HCT116 (cell line): ENCODE data around the gene PDE4D. TPM values are rescaled to one million over a fixed set of nuclear protein-coding genes. Genes with fewer than 3 reads are reported as not detected.

Experiments used
- ATAC-seq: fragments of 200-7000 bp; cut with Tn5 transposase; 2 replicates; pipeline ENCODE4 v1.9.1; 2020; ENCODE audit warnings: mild to moderate bottlenecking, moderate library complexity
- BruUV-seq: library from RNA; stranded (reverse); fragments of 400-500 nt; replicated peaks from 2 replicates; lab custom pipeline; 2021; lab: Mats Ljungman, UMichigan
- CTCF ChIA-PET: fragments of 300-600 bp; sonication (Branson Sonifier 250); formaldehyde crosslinking; loops from one replicate; lab custom pipeline; 2021; ENCODE audit warnings: antibody characterized with exemption; lab: Charles Lee
- POLR2A ChIA-PET: fragments of 300-600, 350-600 bp; sonication (Branson Sonifier 250); formaldehyde crosslinking; loops from one replicate; lab custom pipeline; 2021; ENCODE audit warnings: antibody characterized with exemption; lab: Charles Lee
- RAD21 ChIA-PET, 2 experiments: fragments of 300-600 bp; sonication (Branson Sonifier 250); formaldehyde crosslinking; loops; one replicate each; lab custom pipeline; 2023; ENCODE audit warnings: low total read pairs in 2 of 2; ENCODE audit not compliant: uncharacterized antibody in 2 of 2, unreplicated experiment in 2 of 2, low non-redundant PET in 1 of 2; lab: Charles Lee
- DNase-seq: peaks from one replicate; pipeline ENCODE4 v3.0.0-alpha.2; 2010; ENCODE audit warnings: low read depth, low spot score
- H2AFZ ChIP-seq: fragments of 200-600 bp; shearing (Covaris generic), sonication (generic); 2 replicates; pipeline ENCODE4 v1.6.1; 2017; ENCODE audit warnings: low read depth, mixed run types, mixed read lengths, antibody characterized with exemption, low read length; ENCODE audit not compliant: poor library complexity, severe bottlenecking
- H3K27ac ChIP-seq: 2 replicates; pipeline ENCODE4 v1.5.1; 2012; ENCODE audit warnings: low read depth, low read length
- H3K27me3 ChIP-seq: fragments of 200-600 bp; sonication (generic); 2 replicates; pipeline ENCODE4 v1.6.1; 2016; ENCODE audit warnings: mixed run types, low read length, mixed read lengths; ENCODE audit not compliant: insufficient read depth
- H3K36me3 ChIP-seq, 2 experiments: fragments of 200-500 bp in 1 of 2; fragments of 200-600 bp in 1 of 2; sonication (Bioruptor generic) in 1 of 2; sonication (generic) in 1 of 2; 2 replicates each; pipeline versions ENCODE4 v1.5.1 to v1.6.1; 2014 to 2016; ENCODE audit warnings: low read length in 2 of 2, inconsistent platforms in 1 of 2, mixed read lengths in 1 of 2, mixed run types in 1 of 2; ENCODE audit not compliant: insufficient read depth in 2 of 2, control insufficient read depth in 1 of 2
- H3K4me1 ChIP-seq, 2 experiments: fragments of 200-600 bp in 1 of 2; sonication (generic) in 1 of 2; 2 replicates each; pipeline versions ENCODE4 v1.5.1 to v1.6.1; 2012 to 2017; ENCODE audit warnings: low read length in 2 of 2, inconsistent platforms in 1 of 2, mild to moderate bottlenecking in 1 of 2, mixed read lengths in 1 of 2, mixed run types in 1 of 2, moderate library complexity in 1 of 2; ENCODE audit not compliant: insufficient read depth in 2 of 2, control insufficient read depth in 1 of 2
- H3K4me2 ChIP-seq: fragments of 200-600 bp; sonication (generic); 2 replicates; pipeline ENCODE4 v1.6.1; 2017; ENCODE audit warnings: mixed run types, low read length, mixed read lengths
- H3K4me3 ChIP-seq, 2 experiments: fragments of 200-600 bp in 1 of 2; sonication (generic) in 1 of 2; replicated peaks in 1 of 2; 2 replicates each; pipeline ENCODE4 v1.5.1; 2011 to 2016; ENCODE audit warnings: low read length in 2 of 2, control low read depth in 1 of 2, low read depth in 1 of 2, mild to moderate bottlenecking in 1 of 2, mixed read lengths in 1 of 2, mixed run types in 1 of 2
- H3K79me2 ChIP-seq: fragments of 200-600 bp; sonication (generic); 2 replicates; pipeline ENCODE4 v1.6.1; 2017; ENCODE audit warnings: mild to moderate bottlenecking, mixed run types, low read length, moderate library complexity, mixed read lengths; ENCODE audit not compliant: insufficient read depth
- H3K9ac ChIP-seq: fragments of 200-600 bp; sonication (generic); 2 replicates; pipeline ENCODE4 v1.6.1; 2016; ENCODE audit warnings: low read length, mixed read lengths
- H3K9me2 ChIP-seq: fragments of 200-600 bp; sonication (generic), shearing (Covaris generic); 2 replicates; pipeline ENCODE4 v1.6.1; 2017; ENCODE audit warnings: mixed run types, mild to moderate bottlenecking, moderate library complexity; ENCODE audit not compliant: insufficient read depth
- H3K9me3 ChIP-seq, 2 experiments: fragments of 200-500 bp in 1 of 2; fragments of 200-600 bp in 1 of 2; sonication (Bioruptor generic) in 1 of 2; sonication (generic) in 1 of 2; 2 replicates each; pipeline ENCODE4 v1.6.1; 2014 to 2017; ENCODE audit warnings: low read length in 2 of 2, mixed read lengths in 2 of 2, inconsistent platforms in 1 of 2, low read depth in 1 of 2, mild to moderate bottlenecking in 1 of 2, mixed run types in 1 of 2, moderate library complexity in 1 of 2; ENCODE audit not compliant: control insufficient read depth in 1 of 2, insufficient read depth in 1 of 2
- H4K20me1 ChIP-seq: fragments of 200-600 bp; sonication (generic), shearing (Covaris generic); 2 replicates; pipeline ENCODE4 v1.6.1; 2017; ENCODE audit warnings: mixed run types, mild to moderate bottlenecking, moderate library complexity; ENCODE audit not compliant: insufficient read depth
- ATF3 ChIP-seq: IDR thresholded peaks from 2 replicates; pipeline ENCODE4 v1.6.1; 2012
- CBX3 ChIP-seq: IDR thresholded peaks from 2 replicates; pipeline ENCODE4 v1.6.1; 2012; ENCODE audit warnings: low read depth
- CEBPB ChIP-seq: IDR thresholded peaks from 2 replicates; pipeline ENCODE4 v1.6.1; 2012; ENCODE audit warnings: low read depth
- EGR1 ChIP-seq: IDR thresholded peaks from 2 replicates; pipeline ENCODE4 v1.6.1; 2012; ENCODE audit warnings: low read depth
- EZH2phosphoT487 ChIP-seq: fragments of 200-600 bp; IDR thresholded peaks from 2 replicates; pipeline ENCODE4 v1.6.1; 2018; ENCODE audit warnings: antibody characterized with exemption, borderline replicate concordance
- FOSL1 ChIP-seq: IDR thresholded peaks from 2 replicates; pipeline ENCODE4 v1.6.1; 2012; ENCODE audit warnings: low read depth
- JUND ChIP-seq: IDR thresholded peaks from 2 replicates; pipeline ENCODE4 v1.6.1; 2012
- MAX ChIP-seq: IDR thresholded peaks from 2 replicates; pipeline ENCODE4 v1.6.1; 2012
- POLR2AphosphoS5 ChIP-seq: IDR thresholded peaks from 2 replicates; pipeline ENCODE4 v1.6.1; 2011; ENCODE audit warnings: mild to moderate bottlenecking, low read depth, low read length, moderate library complexity
- RAD21 ChIP-seq: IDR thresholded peaks from 2 replicates; pipeline ENCODE4 v1.6.1; 2012; ENCODE audit warnings: low read depth, mild to moderate bottlenecking
- REST ChIP-seq: IDR thresholded peaks from 2 replicates; pipeline ENCODE4 v1.6.1; 2012; ENCODE audit warnings: low read depth
- YY1 ChIP-seq: IDR thresholded peaks from 2 replicates; pipeline ENCODE4 v1.6.1; 2011; ENCODE audit warnings: low read length, low read depth, moderate library complexity, mild to moderate bottlenecking; ENCODE audit not compliant: insufficient replicate concordance; ENCODE audit errors: extremely low read depth
- ZBTB33 ChIP-seq: IDR thresholded peaks from 2 replicates; pipeline ENCODE4 v1.6.1; 2011; ENCODE audit warnings: mild to moderate bottlenecking, low read length, moderate library complexity; ENCODE audit not compliant: insufficient replicate concordance; ENCODE audit errors: extremely low read depth
- ZFX ChIP-seq: fragments of 450-650 bp; IDR thresholded peaks from 2 replicates; pipeline ENCODE4 v1.6.1; 2017
- intact Hi-C: fragments of 100-400 bp; cut with micrococcal nuclease; formaldehyde crosslinking; loops from 2 replicates; pipeline ENCODE4 v1.10.0; 2022
- total RNA-seq: library from RNA; stranded (reverse); gene quantifications from one replicate; pipeline ENCODE4 v1.2.1, GENCODE V29; 2021; ENCODE audit not compliant: unreplicated experiment

Gene PDE4D
- total RNA-seq, 1 experiment from 2014 or later, result 1.1 TPM

- CTCF ChIA-PET, result no interaction called here
- POLR2A ChIA-PET, result no interaction called here
- Histone ChIP-seq H3K9me3 (no peaks in the 10 kb centered on the region), H3K27me3 (peaks cover 6% of the 10 kb centered on the region; the same call in 1 of the 2 replicates), H3K9me2 (no peaks in the 10 kb centered on the region), H3K4me1 (no peaks in the 10 kb centered on the region), H3K36me3 (no peaks in the 10 kb centered on the region), H3K9ac (no peak overlapping the region), H4K20me1 (no peaks in the 10 kb centered on the region; the same call in 1 of the 2 replicates), H3K27ac (no peak overlapping the region), H3K79me2 (no peaks in the 10 kb centered on the region), H3K4me3 (no peak overlapping the region), H2AFZ (no peak overlapping the region), H3K4me2 (no peak overlapping the region)
- DNase-seq (no peak), ATAC-seq (no peak)
- RAD21 ChIA-PET, result no interaction called here
- BruUV-seq, result no TSS peak
- TF ChIP-seq EGR1, result no peak
- TF ChIP-seq JUND, result no peak
- no peak for TF ChIP-seq ATF3
- no peak for TF ChIP-seq CEBPB
- no peak for TF ChIP-seq EZH2phosphoT487
- TF ChIP-seq ZFX, result no peak
- TF ChIP-seq MAX, result no peak
- intact Hi-C loops, result no loop called here
These were observed 301.4 kb downstream of the PDE4D start for GRCh38 chr5:59592101-59592500.

GRCh38 chr5:59591162-59591561 lies 302.4 kb downstream of the PDE4D start:
- BruUV-seq, result no TSS peak
- POLR2A ChIA-PET, result no interaction called here
- H3K9me3 ChIP-seq, result no peaks in the 10 kb centered on the region
- no peak overlapping the region for H3K4me2 ChIP-seq
- no peaks in the 10 kb centered on the region for H3K4me1 ChIP-seq
- H3K79me2 ChIP-seq, result no peaks in the 10 kb centered on the region
- TF ChIP-seq REST (no peak), MAX (no peak), CEBPB (no peak), CBX3 (no peak), FOSL1 (no peak), EGR1 (no peak), YY1 (no peak), POLR2AphosphoS5 (no peak), ZBTB33 (no peak), RAD21 (no peak), JUND (no peak)
- DNase-seq, result no peak
- no peak overlapping the region for H3K27ac ChIP-seq
- H2AFZ ChIP-seq, result no peak overlapping the region
- no peak overlapping the region for H3K9ac ChIP-seq
- ATAC-seq, result no peak
- H3K27me3 ChIP-seq, result peaks cover 11% of the 10 kb centered on the region; the same call in 1 of the 2 replicates
- no peaks in the 10 kb centered on the region for H3K9me2 ChIP-seq
- H4K20me1 ChIP-seq, result no peaks in the 10 kb centered on the region; the same call in 1 of the 2 replicates
- CTCF ChIA-PET, result no interaction called here
- no peaks in the 10 kb centered on the region for H3K36me3 ChIP-seq
- RAD21 ChIA-PET, result no interaction called here
- intact Hi-C loops, result no loop called here
- no peak overlapping the region for H3K4me3 ChIP-seq
